ENCODE measurements around the gene PCBP4.

PCBP4 gene

DNA sequence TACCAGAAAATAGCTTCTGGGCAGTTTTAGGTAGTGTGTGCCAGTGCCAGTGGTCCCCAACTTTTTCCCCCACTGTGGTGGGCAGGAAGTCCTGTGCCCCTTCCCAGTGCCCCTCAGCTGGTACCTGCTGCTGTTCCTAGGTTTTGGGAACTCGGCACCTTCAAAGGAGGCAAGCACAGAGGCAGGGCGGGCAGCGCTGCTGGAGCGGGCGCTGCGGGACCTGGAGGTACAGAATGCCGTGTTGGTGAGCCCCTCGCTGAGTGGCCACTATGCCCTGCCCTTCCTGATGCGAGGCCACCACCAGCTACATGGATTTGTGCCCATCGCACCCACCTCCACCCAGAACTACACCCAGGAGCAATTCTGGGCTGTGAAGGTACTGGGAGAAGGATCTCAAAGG is 13.0 kb upstream of the PCBP4 start:
- DNase-seq (ENCODE audit: low read depth) = no peak
- in situ Hi-C loops (cut with HindIII; ENCODE audit: low sequenced_read_pairs) = no loop called here
- TF ChIP-seq, protein P1, sequence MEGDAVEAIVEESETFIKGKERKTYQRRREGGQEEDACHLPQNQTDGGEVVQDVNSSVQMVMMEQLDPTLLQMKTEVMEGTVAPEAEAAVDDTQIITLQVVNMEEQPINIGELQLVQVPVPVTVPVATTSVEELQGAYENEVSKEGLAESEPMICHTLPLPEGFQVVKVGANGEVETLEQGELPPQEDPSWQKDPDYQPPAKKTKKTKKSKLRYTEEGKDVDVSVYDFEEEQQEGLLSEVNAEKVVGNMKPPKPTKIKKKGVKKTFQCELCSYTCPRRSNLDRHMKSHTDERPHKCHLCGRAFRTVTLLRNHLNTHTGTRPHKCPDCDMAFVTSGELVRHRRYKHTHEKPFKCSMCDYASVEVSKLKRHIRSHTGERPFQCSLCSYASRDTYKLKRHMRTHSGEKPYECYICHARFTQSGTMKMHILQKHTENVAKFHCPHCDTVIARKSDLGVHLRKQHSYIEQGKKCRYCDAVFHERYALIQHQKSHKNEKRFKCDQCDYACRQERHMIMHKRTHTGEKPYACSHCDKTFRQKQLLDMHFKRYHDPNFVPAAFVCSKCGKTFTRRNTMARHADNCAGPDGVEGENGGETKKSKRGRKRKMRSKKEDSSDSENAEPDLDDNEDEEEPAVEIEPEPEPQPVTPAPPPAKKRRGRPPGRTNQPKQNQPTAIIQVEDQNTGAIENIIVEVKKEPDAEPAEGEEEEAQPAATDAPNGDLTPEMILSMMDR (IDR thresholded peaks at IDR 0.05; ENCODE audit: low read depth, low read length, missing control alignments) = no peak
- H3K4me3 ChIP-seq (ENCODE audit: low read depth, low read length) = no peak overlapping the region

DNA sequence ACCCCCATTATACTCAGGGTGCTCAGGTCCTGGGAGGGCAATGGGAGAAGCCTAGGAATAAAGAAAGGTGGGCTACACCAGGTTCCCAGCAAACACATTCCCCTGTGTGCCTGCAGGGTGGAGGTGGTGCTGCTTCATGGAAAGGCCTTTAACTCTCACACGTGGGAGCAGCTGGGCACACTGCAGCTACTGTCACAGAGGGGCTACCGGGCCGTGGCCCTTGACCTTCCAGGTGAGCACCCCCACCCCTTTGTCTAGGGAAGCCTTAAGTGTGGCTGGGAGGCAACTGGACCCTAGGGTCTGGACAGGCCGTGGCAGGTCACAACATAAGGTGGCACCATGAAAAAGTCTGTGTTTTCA is 10.9 kb upstream of the PCBP4 start:
- TF ChIP-seq, protein P1 (IDR thresholded peaks at IDR 0.05; ENCODE audit: low read depth, low read length, missing control alignments) = no peak
- in situ Hi-C loops (cut with HindIII; ENCODE audit: low sequenced_read_pairs) = no loop called here
- H3K4me3 ChIP-seq (ENCODE audit: low read depth, low read length) = no peak overlapping the region
- DNase-seq (ENCODE audit: low read depth) = no peak

DNA sequence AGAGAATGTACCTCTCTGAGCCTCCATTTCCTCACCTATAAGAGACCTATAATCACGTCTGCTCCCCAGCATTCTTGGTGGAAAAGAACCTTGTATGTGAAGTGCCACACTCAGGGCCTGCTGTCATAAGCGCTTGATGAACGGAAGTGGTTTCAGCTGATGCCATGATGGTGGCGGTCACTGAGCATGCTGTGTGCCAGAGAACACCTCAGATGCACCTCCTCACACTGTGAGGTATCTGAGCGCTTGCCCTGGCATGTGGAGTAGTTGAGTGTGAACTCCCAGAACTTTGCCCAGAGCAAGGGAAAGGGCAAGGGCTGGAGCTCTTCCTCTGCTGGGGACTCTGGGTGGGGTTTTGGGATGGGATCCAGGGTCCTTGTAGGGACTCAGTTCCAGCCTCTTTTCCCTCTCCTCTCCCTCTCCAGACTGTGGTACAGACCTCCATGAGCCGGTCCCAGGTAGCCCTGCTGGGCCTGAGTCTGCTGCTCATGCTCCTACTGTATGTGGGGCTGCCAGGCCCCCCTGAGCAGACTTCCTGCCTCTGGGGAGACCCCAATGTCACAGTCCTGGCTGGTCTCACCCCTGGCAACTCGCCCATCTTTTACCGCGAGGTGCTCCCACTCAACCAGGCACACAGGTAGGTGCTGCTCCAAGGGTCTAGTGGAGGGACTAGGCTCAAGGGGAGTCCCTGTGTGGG is 10.3 kb upstream of the PCBP4 start:
- no peak overlapping the region for H3K4me3 ChIP-seq (ENCODE audit: low read depth, low read length)
- in situ Hi-C loops (cut with HindIII; ENCODE audit: low sequenced_read_pairs) = no loop called here
- no peak for DNase-seq (ENCODE audit: low read depth)
- TF ChIP-seq, protein P1 (IDR thresholded peaks at IDR 0.05; ENCODE audit: low read depth, low read length, missing control alignments) = no peak

DNA sequence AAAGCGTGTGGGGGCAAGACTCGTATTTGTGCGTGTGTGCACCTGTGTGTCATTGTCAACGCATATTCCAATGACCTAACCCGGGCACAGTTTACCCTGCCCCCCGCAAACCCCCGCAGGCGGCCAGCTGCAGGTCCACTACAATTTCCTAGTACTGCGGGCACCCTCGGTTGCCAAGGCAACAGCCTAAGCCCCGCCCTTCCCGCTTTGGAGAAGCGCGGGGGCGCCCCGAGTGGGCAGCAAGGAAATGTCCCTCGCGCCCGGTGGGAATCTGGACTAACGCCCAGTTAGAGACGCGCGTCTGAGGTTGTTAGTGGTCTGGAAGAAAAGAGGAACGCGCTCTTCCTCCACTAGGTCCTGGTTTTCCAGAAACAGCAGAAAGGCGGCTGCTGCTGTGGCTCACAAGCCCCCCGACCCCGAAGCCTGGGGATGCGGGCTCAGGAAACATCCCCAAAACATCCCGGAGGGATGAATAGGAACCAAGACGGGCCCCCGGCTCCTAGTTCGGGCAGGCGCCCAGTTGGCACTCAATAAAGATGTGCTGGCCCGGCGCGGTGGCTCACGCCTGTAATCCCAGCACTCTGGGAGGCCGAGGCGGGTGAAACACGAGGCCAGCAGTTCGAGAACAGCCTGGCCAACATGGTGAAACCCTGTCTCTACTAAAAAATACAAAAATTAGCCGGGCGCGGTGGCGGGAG is 8.7 kb upstream of the PCBP4 start:
- in situ Hi-C loops (cut with HindIII; ENCODE audit: low sequenced_read_pairs) = no loop called here
- TF ChIP-seq, protein P1 (IDR thresholded peaks at IDR 0.05; ENCODE audit: low read depth, low read length, missing control alignments) = peak; percentile 23
- peak; percentile 73 for DNase-seq (ENCODE audit: low read depth)
- H3K4me3 ChIP-seq (ENCODE audit: low read depth, low read length) = peak overlapping the region; percentile 56

DNA sequence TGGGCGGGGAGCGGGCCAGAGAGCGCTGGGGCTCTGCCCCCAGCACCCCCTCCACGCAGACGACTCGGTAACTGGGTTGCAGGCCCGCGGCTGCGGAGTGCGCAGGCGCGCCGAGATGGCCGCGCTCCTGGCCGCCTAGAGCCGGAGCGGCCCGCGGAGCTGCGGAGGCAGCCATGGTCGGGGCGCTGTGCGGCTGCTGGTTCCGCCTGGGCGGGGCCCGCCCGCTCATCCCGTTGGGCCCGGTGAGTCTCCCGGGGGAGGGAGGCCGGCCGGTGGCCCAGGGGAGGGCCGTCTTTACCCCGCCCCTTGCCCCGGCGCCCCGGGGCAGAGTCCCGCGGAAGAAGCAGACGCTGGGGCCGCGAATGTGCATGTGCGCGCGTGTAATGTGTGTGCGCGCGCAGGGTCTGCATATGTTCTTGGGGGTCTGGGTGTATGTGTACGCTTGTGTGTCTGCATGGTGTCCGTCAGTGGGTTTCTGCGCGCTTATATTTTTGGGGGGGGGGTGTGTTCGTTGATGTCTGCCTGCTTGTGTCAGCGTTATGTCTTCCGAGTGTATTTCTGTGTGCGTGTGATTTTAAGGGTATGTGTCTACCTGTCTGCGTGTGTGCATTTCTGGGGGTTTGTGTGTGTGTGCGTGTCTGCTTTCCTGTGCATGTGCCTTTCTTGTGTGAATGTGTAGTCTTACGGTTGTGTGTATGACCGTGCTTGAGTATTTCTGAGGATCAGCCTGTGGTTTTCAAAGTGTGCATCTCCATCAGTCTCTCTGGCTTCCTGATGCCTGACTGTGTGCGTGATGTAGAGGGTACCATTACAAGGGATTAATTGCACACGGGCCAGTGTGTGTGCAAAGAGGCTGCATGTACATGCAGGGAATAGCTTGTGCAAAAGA is 8.0 kb upstream of the PCBP4 start, which contains the start of gene ABHD14A:
Gene ABHD14A (plus strand): TSS at position 102 of the 889 bp plus-strand sequence. CDS start 72 bp downstream, at position 174.
- in situ Hi-C loops (cut with HindIII; ENCODE audit: low sequenced_read_pairs) = no loop called here
- H3K4me3 ChIP-seq (ENCODE audit: low read depth, low read length) = peak within 1 kb of the TSS; percentile 74
- TF ChIP-seq, protein P1 (IDR thresholded peaks at IDR 0.05; ENCODE audit: low read depth, low read length, missing control alignments) = no peak
- DNase-seq (ENCODE audit: low read depth) = no peak

DNA sequence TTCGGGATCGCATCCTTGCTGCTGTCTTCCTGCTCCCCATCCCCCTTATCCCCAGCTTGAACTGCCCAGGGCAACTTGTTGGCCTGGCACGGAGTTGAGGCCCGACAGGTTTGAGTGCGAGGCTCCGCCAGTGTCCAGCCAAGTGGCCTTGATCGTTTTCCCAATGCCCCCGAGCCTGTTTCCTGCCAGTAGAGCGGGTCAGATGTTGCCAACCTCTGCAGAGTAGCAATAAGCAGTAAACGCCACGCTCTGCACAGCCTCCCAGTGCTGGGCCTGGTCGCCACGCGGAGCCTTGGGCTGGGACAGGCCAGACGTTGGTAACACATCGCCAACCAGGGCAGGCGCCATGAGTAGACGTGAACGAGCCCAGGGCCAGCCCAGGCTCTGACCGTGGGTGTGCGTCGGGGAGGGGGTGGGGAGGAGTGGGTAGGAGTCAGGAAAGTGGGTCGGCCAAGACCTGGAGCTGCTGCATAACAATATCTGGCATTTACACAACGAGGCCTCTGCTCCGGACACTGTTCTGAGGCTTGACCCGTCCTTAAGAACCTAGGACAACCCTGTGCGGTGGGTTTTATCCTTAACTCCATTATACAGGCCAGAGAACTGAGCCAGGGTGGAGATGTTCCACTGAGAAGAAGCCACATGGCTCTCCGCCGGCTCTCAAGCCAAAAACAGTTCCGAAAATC is 7.2 kb upstream of the PCBP4 start:
- in situ Hi-C loops (cut with HindIII; ENCODE audit: low sequenced_read_pairs) = no loop called here
- no peak for DNase-seq (ENCODE audit: low read depth)
- TF ChIP-seq, protein P1 (IDR thresholded peaks at IDR 0.05; ENCODE audit: low read depth, low read length, missing control alignments) = no peak
- peak overlapping the region; percentile 74 for H3K4me3 ChIP-seq (ENCODE audit: low read depth, low read length)

Data from astrocyte of the cerebellum (primary cell).